GM18870 (cell line): ENCODE results near the gene ZNF785.

Experiments used
- ATAC-seq: cut with Tn5 transposase; IDR thresholded peaks from one replicate; pipeline ENCODE4 v1.9.1; 2021; ENCODE audit warnings: moderate library complexity; ENCODE audit not compliant: unreplicated experiment

ZNF785 gene

GRCh38 chr16:30565984-30566383 is 19.5 kb downstream of the ZNF785 start:
- ATAC-seq, result no peak

GRCh38 chr16:30565526-30565925 is 20.0 kb downstream of the ZNF785 start:
- ATAC-seq, result no peak

GRCh38 chr16:30562021-30562420 is 23.5 kb downstream of the ZNF785 start:
- no peak for ATAC-seq

- no peak for ATAC-seq
These were observed 24.2 kb downstream of the ZNF785 start for GRCh38 chr16:30561089-30561816.

GRCh38 chr16:30559690-30560089 is 25.8 kb downstream of the ZNF785 start:
- no peak for ATAC-seq

- no peak for ATAC-seq
These were observed 26.6 kb downstream of the ZNF785 start for GRCh38 chr16:30558789-30559377.

- peak; percentile 70 for ATAC-seq
These were observed 27.3 kb downstream of the ZNF785 start, which contains the start of gene ZNF764 for GRCh38 chr16:30557957-30558788. Gene ZNF764 (minus strand): TSS chr16:30558374. CDS start chr16:30558182, 192 bp downstream.

- peak; percentile 8 for ATAC-seq
These were observed 27.9 kb downstream of the ZNF785 start for GRCh38 chr16:30557707-30557956.

GRCh38 chr16:30556125-30556473 is 29.4 kb downstream of the ZNF785 start:
- ATAC-seq, result no peak

GRCh38 chr16:30555315-30556124 is 30.0 kb downstream of the ZNF785 start:
- ATAC-seq, result no peak

- no peak for ATAC-seq
These were observed 30.8 kb downstream of the ZNF785 start for GRCh38 chr16:30554557-30555314.

GRCh38 chr16:30553393-30553899 is 32.1 kb downstream of the ZNF785 start:
- no peak for ATAC-seq

- no peak for ATAC-seq
These were observed 32.5 kb downstream of the ZNF785 start for GRCh38 chr16:30552956-30553355.

- ATAC-seq, result no peak
These were observed 33.7 kb downstream of the ZNF785 start for GRCh38 chr16:30551781-30552180.

GRCh38 chr16:30548416-30549253 is 36.9 kb downstream of the ZNF785 start:
- ATAC-seq, result no peak

- ATAC-seq, result no peak
These were observed 39.4 kb downstream of the ZNF785 start for GRCh38 chr16:30546115-30546514.

- no peak for ATAC-seq
These were observed 42.4 kb downstream of the ZNF785 start for GRCh38 chr16:30543067-30543466.

- ATAC-seq, result no peak
These were observed 43.8 kb downstream of the ZNF785 start for GRCh38 chr16:30541502-30542329.
